HTERT RPE-1 (cell line): ENCODE data around the gene ALG1.
"Not testable (repeated sequence)": the region's sequence is repeated elsewhere in the genome, so short reads cannot be mapped to it uniquely, and the experiment has no call there.

Source experiments
- in situ Hi-C: fragments of 300-500 bp; cut with MboI; formaldehyde crosslinking; loops from 4 replicates; pipeline ENCODE4 v1.14.3; 2020; ENCODE audit warnings: low sequenced_read_pairs

The ALG1 gene

GRCh38 chr16:5072334-5073278, 963 bp downstream of the ALG1 start:
- in situ Hi-C loops = no loop called here

- in situ Hi-C loops = no loop called here
These were observed 1.6 kb downstream of the ALG1 start for GRCh38 chr16:5073279-5073629.

- in situ Hi-C loops = not testable (repeated sequence)
These were observed 2.1 kb downstream of the ALG1 start for GRCh38 chr16:5073771-5074170.

GRCh38 chr16:5075637-5076036, 4.0 kb downstream of the ALG1 start:
- in situ Hi-C loops = no loop called here

GRCh38 chr16:5077304-5077703, 5.7 kb downstream of the ALG1 start:
- in situ Hi-C loops = no loop called here

GRCh38 chr16:5078626-5079025, 7.0 kb downstream of the ALG1 start:
- in situ Hi-C loops = no loop called here

GRCh38 chr16:5080461-5080860, 8.8 kb downstream of the ALG1 start:
- in situ Hi-C loops = not testable (repeated sequence)

GRCh38 chr16:5080996-5081395, 9.4 kb downstream of the ALG1 start:
- in situ Hi-C loops = not testable (repeated sequence)

GRCh38 chr16:5083646-5084045, 12.0 kb downstream of the ALG1 start:
- in situ Hi-C loops = not testable (repeated sequence)

GRCh38 chr16:5084099-5084731, 12.6 kb downstream of the ALG1 start:
- in situ Hi-C loops = not testable (repeated sequence)

- in situ Hi-C loops = not testable (repeated sequence)
These were observed 13.2 kb downstream of the ALG1 start for GRCh38 chr16:5084802-5085201.

GRCh38 chr16:5085716-5086115, 14.1 kb downstream of the ALG1 start:
- in situ Hi-C loops = not testable (repeated sequence)

GRCh38 chr16:5088086-5088790, 16.6 kb downstream of the ALG1 start:
- in situ Hi-C loops = not testable (repeated sequence)

- in situ Hi-C loops = not testable (repeated sequence)
These were observed 17.3 kb downstream of the ALG1 start for GRCh38 chr16:5088936-5089335.

GRCh38 chr16:5089911-5090555, 18.4 kb downstream of the ALG1 start:
- in situ Hi-C loops = not testable (repeated sequence)

GRCh38 chr16:5090592-5090991, 18.9 kb downstream of the ALG1 start:
- in situ Hi-C loops = not testable (repeated sequence)

GRCh38 chr16:5093081-5093480, 21.4 kb downstream of the ALG1 start:
- in situ Hi-C loops = not testable (repeated sequence)

- in situ Hi-C loops = not testable (repeated sequence)
These were observed 22.1 kb downstream of the ALG1 start for GRCh38 chr16:5093746-5094145.

GRCh38 chr16:5095145-5095830, 23.6 kb downstream of the ALG1 start:
- in situ Hi-C loops = not testable (repeated sequence)

- in situ Hi-C loops = not testable (repeated sequence)
These were observed 24.9 kb downstream of the ALG1 start for GRCh38 chr16:5096437-5097060.
